HepG2 (cell line): ENCODE results near the gene NEDD4L. TPM values are rescaled to one million over a fixed set of nuclear protein-coding genes. Genes with fewer than 3 reads are reported as not detected.

Experiments used
- ATAC-seq: fragments of 200-7000 bp; cut with Tn5 transposase; 3 replicates; pipeline ENCODE4 v1.9.1; 2020; ENCODE audit warnings: mild to moderate bottlenecking, moderate library complexity
- BruUV-seq: library from RNA; stranded (reverse); fragments of 400-500 nt; replicated peaks from 2 replicates; lab custom pipeline; 2021; lab: Mats Ljungman, UMichigan
- CTCF ChIA-PET: fragments of 300-600 bp; formaldehyde crosslinking; extraction: SDS; loops from one replicate; lab custom pipeline; 2021; ENCODE audit warnings: low total read pairs, inconsistent platforms, low intra/inter-chr PET ratio; lab: Yijun Ruan, JAX
- POLR2A ChIA-PET: fragments of 350-600 bp; sonication (Branson Sonifier 250); formaldehyde crosslinking; loops from one replicate; lab custom pipeline; 2020; ENCODE audit warnings: antibody characterized with exemption, inconsistent platforms; lab: Yijun Ruan, JAX
- DNase-seq: peaks from one replicate; pipeline ENCODE4 v3.0.0-alpha.2; 2015; ENCODE audit warnings: low spot score
- FAIRE-seq: peaks from 3 replicates; lab custom pipeline; 2011; peaks lifted over from hg19 to GRCh38; lab: Jason Lieb, UNC
- H2AFZ ChIP-seq: one replicate; pipeline ENCODE4 v1.6.1; 2011; ENCODE audit warnings: low read length, inconsistent platforms
- H3K27ac ChIP-seq: fragments of 300-600 bp; 3 replicates; pipeline ENCODE4 v1.8.0; 2011; ENCODE audit warnings: mixed run types, mild to moderate bottlenecking, mixed read lengths, low read length, inconsistent platforms; ENCODE audit not compliant: insufficient read depth; ENCODE audit errors: extremely low read length
- H3K27me3 ChIP-seq, 2 experiments: fragments of 200-600 bp in 1 of 2; 2 replicates in 1 of 2; 3 replicates in 1 of 2; pipeline versions ENCODE4 v1.6.0 to v1.8.0; 2011; ENCODE audit warnings: low read length in 2 of 2, mild to moderate bottlenecking in 2 of 2, moderate library complexity in 2 of 2, inconsistent platforms in 1 of 2; ENCODE audit not compliant: insufficient read depth in 2 of 2, control insufficient read depth in 1 of 2
- H3K36me3 ChIP-seq, 2 experiments: fragments of 200-600 bp in 1 of 2; replicated peaks in 1 of 2; 2 replicates in 1 of 2; 3 replicates in 1 of 2; pipeline versions ENCODE4 v1.5.1 to v1.8.0; 2011; ENCODE audit warnings: low read length in 2 of 2, inconsistent platforms in 1 of 2; ENCODE audit not compliant: insufficient read depth in 2 of 2, control insufficient read depth in 1 of 2
- H3K4me1 ChIP-seq: 2 replicates; pipeline ENCODE4 v1.5.1; 2012; ENCODE audit warnings: low read length, inconsistent platforms; ENCODE audit not compliant: insufficient read depth
- H3K4me2 ChIP-seq: 2 replicates; pipeline ENCODE4 v1.6.0; 2011; ENCODE audit warnings: low read depth, low read length, inconsistent platforms
- H3K4me3 ChIP-seq, 3 experiments: fragments of 200-600 bp in 1 of 3; sonication (generic), shearing (Covaris generic) in 1 of 3; replicated peaks in 1 of 3; 2 replicates each; pipeline ENCODE4 v1.5.1; 2011 to 2016; ENCODE audit warnings: low read length in 3 of 3, inconsistent platforms in 2 of 3, low read depth in 2 of 3, mild to moderate bottlenecking in 2 of 3, control low read depth in 1 of 3, mixed read lengths in 1 of 3; ENCODE audit not compliant: insufficient read depth in 1 of 3
- H3K79me2 ChIP-seq: one replicate; pipeline ENCODE4 v1.6.1; 2011; ENCODE audit warnings: low read length, inconsistent platforms; ENCODE audit not compliant: insufficient read depth
- H3K9ac ChIP-seq: 2 replicates; pipeline ENCODE4 v1.6.0; 2011; ENCODE audit warnings: mild to moderate bottlenecking, low read depth, low read length, inconsistent platforms; ENCODE audit not compliant: insufficient read depth
- H3K9me3 ChIP-seq: 2 replicates; pipeline ENCODE4 v1.5.1; 2012; ENCODE audit warnings: mild to moderate bottlenecking, low read length
- H4K20me1 ChIP-seq: 2 replicates; pipeline ENCODE4 v1.6.0; 2011; ENCODE audit warnings: inconsistent platforms, mild to moderate bottlenecking, low read length, moderate library complexity; ENCODE audit not compliant: insufficient read depth
- AGO1 ChIP-seq: fragments of 200-400 bp; formaldehyde crosslinking; IDR thresholded peaks from 2 replicates; pipeline ENCODE4 v1.6.1; 2017; ENCODE audit warnings: mild to moderate bottlenecking, low read depth, low read length, moderate library complexity; ENCODE audit not compliant: poor library complexity, severe bottlenecking
- FOXM1 ChIP-seq: sonication (generic); formaldehyde crosslinking; IDR thresholded peaks from 2 replicates; pipeline ENCODE4 v1.5.0; 2020; ENCODE audit warnings: missing genetic modification reagents
- HES4 ChIP-seq: sonication (generic); formaldehyde crosslinking; IDR thresholded peaks from 2 replicates; pipeline ENCODE4 v1.9.0; 2021; ENCODE audit warnings: mild to moderate bottlenecking, missing genetic modification reagents, borderline replicate concordance
- NR2F1 ChIP-seq, 2 experiments: fragments of 450-650 bp in 1 of 2; formaldehyde crosslinking in 1 of 2; IDR thresholded peaks; 2 replicates each; pipeline versions ENCODE4 v1.5.0 to v1.6.1; 2016 to 2020; ENCODE audit warnings: mild to moderate bottlenecking in 1 of 2, missing compliant biosample characterization in 1 of 2, missing genetic modification reagents in 1 of 2, moderate library complexity in 1 of 2
- PPARG ChIP-seq: conservative IDR thresholded peaks from 2 replicates; pipeline ENCODE4 v1.6.1; 2016; ENCODE audit warnings: missing biosample characterization, missing genetic modification reagents
- PTBP1 ChIP-seq: fragments of 200-400 bp; formaldehyde crosslinking; IDR thresholded peaks from 2 replicates; pipeline ENCODE4 v1.6.1; 2018; ENCODE audit warnings: low read length, low read depth; ENCODE audit not compliant: poor library complexity, severe bottlenecking
- STAG1 ChIP-seq: sonication (generic); formaldehyde crosslinking; IDR thresholded peaks from 2 replicates; pipeline ENCODE4 v1.4.0; 2020; ENCODE audit warnings: missing genetic modification reagents
- U2AF1 ChIP-seq: fragments of 200-400 bp; formaldehyde crosslinking; optimal IDR thresholded peaks from 2 replicates; pipeline ENCODE3; 2017; ENCODE audit warnings: mild to moderate bottlenecking, low read depth, low read length
- ZNF674 ChIP-seq: sonication (generic); formaldehyde crosslinking; IDR thresholded peaks from 2 replicates; pipeline ENCODE4 v1.5.0; 2020; ENCODE audit warnings: low read depth, mild to moderate bottlenecking, missing genetic modification reagents
- WGBS: methylation state at CpG from one replicate; pipeline ENCODE4 v1.1.6; 2017; ENCODE audit warnings: low lambda C conversion rate; 5-methylcytosine and 5-hydroxymethylcytosine counted together
- in situ Hi-C: cut with HindIII; loops from 2 replicates; pipeline ENCODE4 v1.10.0; 2017; ENCODE audit warnings: low pct_unique_long_range_greater_than_20kb; ENCODE audit not compliant: extremely low pct_ligation_motif_present
- intact Hi-C: fragments of 100-400 bp; cut with micrococcal nuclease; formaldehyde crosslinking; loops from one replicate; pipeline ENCODE4 v1.10.0; 2022; ENCODE audit not compliant: unreplicated experiment
- polyA plus RNA-seq, 8 experiments: library from polyadenylated mRNA; depleted of rRNA in 3 of 8; stranded (reverse) in 7 of 8; unstranded in 1 of 8; fragments of >200 nt; fragmentation: Illumina TruSeq in 4 of 8; extraction: Trizol in 4 of 8; gene quantifications; 2 replicates each; pipeline versions ENCODE4 v1.2.1 to v1.2.3, GENCODE V29; 2011 to 2016; ENCODE audit warnings: low read depth in 4 of 8, missing spikeins in 1 of 8, mixed read lengths in 1 of 8; ENCODE audit not compliant: insufficient read depth in 1 of 8
- total RNA-seq, 5 experiments: library from RNA; depleted of rRNA; stranded (reverse); fragments of >200 nt; fragmentation: Illumina TruSeq; extraction: Trizol; gene quantifications; 2 replicates each; pipeline ENCODE4 v1.2.3, GENCODE V29; 2016; ENCODE audit warnings: low read depth in 1 of 5
- TF ChIP-seq, protein P1 (sequence below): sonication (generic); formaldehyde crosslinking; IDR thresholded peaks from 2 replicates; pipeline ENCODE4 v1.4.0; 2020; ENCODE audit warnings: missing genetic modification reagents
- TF ChIP-seq, protein P2 (sequence below): sonication (generic); formaldehyde crosslinking; conservative IDR thresholded peaks from 2 replicates; pipeline ENCODE4 v1.8.0; 2022; ENCODE audit warnings: mild to moderate bottlenecking, moderate library complexity, missing genetic modification reagents
- TF ChIP-seq, protein P3 (sequence below): sonication (generic); formaldehyde crosslinking; IDR thresholded peaks from 2 replicates; pipeline ENCODE4 v1.4.0; 2020; ENCODE audit warnings: missing genetic modification reagents, borderline replicate concordance

The NEDD4L gene
- total and polyA plus RNA-seq, 2 of the 13 experiments (the other 11 are each of a cell fraction or from before 2014, with no cell fraction given): 168 to 390 TPM

DNA sequence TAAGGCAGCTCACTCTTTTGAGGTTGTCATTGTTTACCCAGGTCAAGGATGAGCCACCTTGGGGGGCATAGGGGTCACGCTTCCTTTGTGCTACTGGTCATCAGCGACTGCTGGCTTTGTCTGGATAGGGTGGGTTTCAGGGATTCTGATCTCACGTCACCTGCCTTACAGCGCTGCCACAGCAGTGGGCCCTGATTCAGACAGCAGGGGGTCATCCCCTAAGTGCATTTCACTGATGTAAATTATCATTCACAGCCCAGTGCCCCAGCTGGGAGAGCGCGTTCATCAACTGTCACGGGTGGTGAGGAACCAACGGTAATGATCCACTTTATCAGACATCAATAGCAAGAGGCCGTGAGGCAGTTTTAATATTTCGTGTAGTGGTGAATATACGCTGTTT is 291.2 kb downstream of the NEDD4L start (continued):
- no peak for TF ChIP-seq STAG1
- TF ChIP-seq AGO1: no peak
- no peak for TF ChIP-seq NR2F1 (CRISPR knock-in tag; IDR thresholded peaks at IDR 0.05)
- TF ChIP-seq PPARG (CRISPR knock-in tag): no peak
- no peak for TF ChIP-seq FOXM1
- TF ChIP-seq HES4: no peak
- TF ChIP-seq ZNF674: no peak
- no peak for TF ChIP-seq PTBP1
- TF ChIP-seq, protein P1, sequence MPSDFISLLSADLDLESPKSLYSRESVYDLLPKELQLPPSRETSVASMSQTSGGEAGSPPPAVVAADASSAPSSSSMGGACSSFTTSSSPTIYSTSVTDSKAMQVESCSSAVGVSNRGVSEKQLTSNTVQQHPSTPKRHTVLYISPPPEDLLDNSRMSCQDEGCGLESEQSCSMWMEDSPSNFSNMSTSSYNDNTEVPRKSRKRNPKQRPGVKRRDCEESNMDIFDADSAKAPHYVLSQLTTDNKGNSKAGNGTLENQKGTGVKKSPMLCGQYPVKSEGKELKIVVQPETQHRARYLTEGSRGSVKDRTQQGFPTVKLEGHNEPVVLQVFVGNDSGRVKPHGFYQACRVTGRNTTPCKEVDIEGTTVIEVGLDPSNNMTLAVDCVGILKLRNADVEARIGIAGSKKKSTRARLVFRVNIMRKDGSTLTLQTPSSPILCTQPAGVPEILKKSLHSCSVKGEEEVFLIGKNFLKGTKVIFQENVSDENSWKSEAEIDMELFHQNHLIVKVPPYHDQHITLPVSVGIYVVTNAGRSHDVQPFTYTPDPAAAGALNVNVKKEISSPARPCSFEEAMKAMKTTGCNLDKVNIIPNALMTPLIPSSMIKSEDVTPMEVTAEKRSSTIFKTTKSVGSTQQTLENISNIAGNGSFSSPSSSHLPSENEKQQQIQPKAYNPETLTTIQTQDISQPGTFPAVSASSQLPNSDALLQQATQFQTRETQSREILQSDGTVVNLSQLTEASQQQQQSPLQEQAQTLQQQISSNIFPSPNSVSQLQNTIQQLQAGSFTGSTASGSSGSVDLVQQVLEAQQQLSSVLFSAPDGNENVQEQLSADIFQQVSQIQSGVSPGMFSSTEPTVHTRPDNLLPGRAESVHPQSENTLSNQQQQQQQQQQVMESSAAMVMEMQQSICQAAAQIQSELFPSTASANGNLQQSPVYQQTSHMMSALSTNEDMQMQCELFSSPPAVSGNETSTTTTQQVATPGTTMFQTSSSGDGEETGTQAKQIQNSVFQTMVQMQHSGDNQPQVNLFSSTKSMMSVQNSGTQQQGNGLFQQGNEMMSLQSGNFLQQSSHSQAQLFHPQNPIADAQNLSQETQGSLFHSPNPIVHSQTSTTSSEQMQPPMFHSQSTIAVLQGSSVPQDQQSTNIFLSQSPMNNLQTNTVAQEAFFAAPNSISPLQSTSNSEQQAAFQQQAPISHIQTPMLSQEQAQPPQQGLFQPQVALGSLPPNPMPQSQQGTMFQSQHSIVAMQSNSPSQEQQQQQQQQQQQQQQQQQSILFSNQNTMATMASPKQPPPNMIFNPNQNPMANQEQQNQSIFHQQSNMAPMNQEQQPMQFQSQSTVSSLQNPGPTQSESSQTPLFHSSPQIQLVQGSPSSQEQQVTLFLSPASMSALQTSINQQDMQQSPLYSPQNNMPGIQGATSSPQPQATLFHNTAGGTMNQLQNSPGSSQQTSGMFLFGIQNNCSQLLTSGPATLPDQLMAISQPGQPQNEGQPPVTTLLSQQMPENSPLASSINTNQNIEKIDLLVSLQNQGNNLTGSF: no peak

DNA sequence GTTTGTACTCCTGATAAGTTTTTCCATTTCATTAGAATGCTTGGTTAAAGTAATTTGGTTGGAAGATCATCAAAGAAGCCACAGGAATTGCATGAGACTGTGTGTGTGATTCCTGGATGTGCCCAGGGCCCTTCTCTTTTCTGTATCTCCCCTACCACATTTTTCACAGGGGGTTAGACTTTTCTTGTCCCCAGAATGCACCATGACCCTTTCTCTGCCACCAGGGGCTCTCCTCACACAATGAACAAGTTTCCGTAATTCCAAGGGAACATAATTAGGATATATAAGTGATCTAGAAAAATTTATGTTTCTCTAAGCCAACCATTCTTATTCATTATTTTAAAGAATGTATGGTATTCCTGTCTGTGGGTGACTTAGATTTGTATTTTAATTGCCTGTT is 291.8 kb downstream of the NEDD4L start:
- POLR2A ChIA-PET: no interaction called here
- BruUV-seq: no TSS peak
- TF ChIP-seq, protein P2, sequence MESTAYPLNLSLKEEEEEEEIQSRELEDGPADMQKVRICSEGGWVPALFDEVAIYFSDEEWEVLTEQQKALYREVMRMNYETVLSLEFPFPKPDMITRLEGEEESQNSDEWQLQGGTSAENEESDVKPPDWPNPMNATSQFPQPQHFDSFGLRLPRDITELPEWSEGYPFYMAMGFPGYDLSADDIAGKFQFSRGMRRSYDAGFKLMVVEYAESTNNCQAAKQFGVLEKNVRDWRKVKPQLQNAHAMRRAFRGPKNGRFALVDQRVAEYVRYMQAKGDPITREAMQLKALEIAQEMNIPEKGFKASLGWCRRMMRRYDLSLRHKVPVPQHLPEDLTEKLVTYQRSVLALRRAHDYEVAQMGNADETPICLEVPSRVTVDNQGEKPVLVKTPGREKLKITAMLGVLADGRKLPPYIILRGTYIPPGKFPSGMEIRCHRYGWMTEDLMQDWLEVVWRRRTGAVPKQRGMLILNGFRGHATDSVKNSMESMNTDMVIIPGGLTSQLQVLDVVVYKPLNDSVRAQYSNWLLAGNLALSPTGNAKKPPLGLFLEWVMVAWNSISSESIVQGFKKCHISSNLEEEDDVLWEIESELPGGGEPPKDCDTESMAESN: no peak
- no peak for TF ChIP-seq U2AF1
- TF ChIP-seq, protein P3, sequence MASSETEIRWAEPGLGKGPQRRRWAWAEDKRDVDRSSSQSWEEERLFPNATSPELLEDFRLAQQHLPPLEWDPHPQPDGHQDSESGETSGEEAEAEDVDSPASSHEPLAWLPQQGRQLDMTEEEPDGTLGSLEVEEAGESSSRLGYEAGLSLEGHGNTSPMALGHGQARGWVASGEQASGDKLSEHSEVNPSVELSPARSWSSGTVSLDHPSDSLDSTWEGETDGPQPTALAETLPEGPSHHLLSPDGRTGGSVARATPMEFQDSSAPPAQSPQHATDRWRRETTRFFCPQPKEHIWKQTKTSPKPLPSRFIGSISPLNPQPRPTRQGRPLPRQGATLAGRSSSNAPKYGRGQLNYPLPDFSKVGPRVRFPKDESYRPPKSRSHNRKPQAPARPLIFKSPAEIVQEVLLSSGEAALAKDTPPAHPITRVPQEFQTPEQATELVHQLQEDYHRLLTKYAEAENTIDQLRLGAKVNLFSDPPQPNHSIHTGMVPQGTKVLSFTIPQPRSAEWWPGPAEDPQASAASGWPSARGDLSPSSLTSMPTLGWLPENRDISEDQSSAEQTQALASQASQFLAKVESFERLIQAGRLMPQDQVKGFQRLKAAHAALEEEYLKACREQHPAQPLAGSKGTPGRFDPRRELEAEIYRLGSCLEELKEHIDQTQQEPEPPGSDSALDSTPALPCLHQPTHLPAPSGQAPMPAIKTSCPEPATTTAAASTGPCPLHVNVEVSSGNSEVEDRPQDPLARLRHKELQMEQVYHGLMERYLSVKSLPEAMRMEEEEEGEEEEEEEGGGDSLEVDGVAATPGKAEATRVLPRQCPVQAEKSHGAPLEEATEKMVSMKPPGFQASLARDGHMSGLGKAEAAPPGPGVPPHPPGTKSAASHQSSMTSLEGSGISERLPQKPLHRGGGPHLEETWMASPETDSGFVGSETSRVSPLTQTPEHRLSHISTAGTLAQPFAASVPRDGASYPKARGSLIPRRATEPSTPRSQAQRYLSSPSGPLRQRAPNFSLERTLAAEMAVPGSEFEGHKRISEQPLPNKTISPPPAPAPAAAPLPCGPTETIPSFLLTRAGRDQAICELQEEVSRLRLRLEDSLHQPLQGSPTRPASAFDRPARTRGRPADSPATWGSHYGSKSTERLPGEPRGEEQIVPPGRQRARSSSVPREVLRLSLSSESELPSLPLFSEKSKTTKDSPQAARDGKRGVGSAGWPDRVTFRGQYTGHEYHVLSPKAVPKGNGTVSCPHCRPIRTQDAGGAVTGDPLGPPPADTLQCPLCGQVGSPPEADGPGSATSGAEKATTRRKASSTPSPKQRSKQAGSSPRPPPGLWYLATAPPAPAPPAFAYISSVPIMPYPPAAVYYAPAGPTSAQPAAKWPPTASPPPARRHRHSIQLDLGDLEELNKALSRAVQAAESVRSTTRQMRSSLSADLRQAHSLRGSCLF (CRISPR knock-in tag): no peak

More for the DNA sequence above, 291.8 kb downstream of the NEDD4L start:
- Histone ChIP-seq H2AFZ (no peak overlapping the region), H3K36me3 (peaks cover 1 to 73% of the 10 kb centered on the region in 2 experiments), H3K27me3 (no peaks in the 10 kb centered on the region), H3K4me3 (no peak overlapping the region), H3K9ac (no peak overlapping the region), H3K79me2 (no peaks in the 10 kb centered on the region), H3K4me2 (no peak overlapping the region), H3K27ac (no peak overlapping the region), H4K20me1 (no peaks in the 10 kb centered on the region), H3K4me1 (no peaks in the 10 kb centered on the region), H3K9me3 (no peaks in the 10 kb centered on the region)
- WGBS: 100% methylated on average over 1 of the region's 1 CpG
- DNase-seq: no peak
- CTCF ChIA-PET: no interaction called here
- in situ Hi-C loops: no loop called here
- intact Hi-C loops: no loop called here
- no peak for FAIRE-seq
- ATAC-seq: no peak
